Measurements from ENCODE around the gene NDUFA3. TPM values are rescaled to one million over a fixed set of nuclear protein-coding genes. Genes with fewer than 3 reads are reported as not detected.
"Not testable (repeated sequence)": the region's sequence is repeated elsewhere in the genome, so short reads cannot be mapped to it uniquely, and the experiment has no call there.

NDUFA3 gene
- total RNA-seq, 2 donors from 2014 or later = 4.7 to 5.3 TPM

- intact Hi-C loops (cut with DNase I) = no loop called here
- peaks cover 9% of the 10 kb centered on the region for H3K4me1 ChIP-seq
- 76 to 83% methylated on average over 17 of the region's 17 CpGs for WGBS, 2 donors
- DNase-seq (no peak), ATAC-seq (no peak)
- no peaks in the 10 kb centered on the region for H3K36me3 ChIP-seq (replicated peaks in 1 of 2; ENCODE audit: insufficient read depth in 1 of 2, low read depth in 2 of 2)
- H3K27me3 ChIP-seq = peaks cover 0 to 18% of the 10 kb centered on the region in 2 donors
- H3K27ac ChIP-seq = no peak overlapping the region
- TF ChIP-seq POLR2A (IDR thresholded peaks at IDR 0.05) (no peak), CTCF (IDR thresholded peaks at IDR 0.05) (no peak)
- H3K9me3 ChIP-seq = no peaks in the 10 kb centered on the region
- H3K4me3 ChIP-seq = no peak overlapping the region
These were observed 8.1 kb upstream of the NDUFA3 start for GRCh38 chr19:54094426-54095000.

GRCh38 chr19:54095136-54095858 lies 7.4 kb upstream of the NDUFA3 start:
- 69% methylated on average over 18 to 22 of the region's 22 CpGs for WGBS, 2 donors

GRCh38 chr19:54095859-54096616 lies 6.6 kb upstream of the NDUFA3 start:
- WGBS, 2 donors = 0% methylated on average over 18 to 45 of the region's 46 CpGs
- ATAC-seq (peak; percentile 65), DNase-seq (peak in 3 of 4 donors; percentile 52 to 65 (median 60))
- H3K27ac ChIP-seq = peak overlapping the region in 1 of 4 donors; percentile 69
- intact Hi-C loops (cut with DNase I); H3K4me3 ChIP-seq; H3K36me3 ChIP-seq (replicated peaks in 1 of 2; ENCODE audit: insufficient read depth in 1 of 2, low read depth in 2 of 2); H3K4me1 ChIP-seq; H3K9me3 ChIP-seq: not testable (repeated sequence)
- H3K27me3 ChIP-seq = peaks cover 0 to 18% of the 10 kb centered on the region in 2 donors
- TF ChIP-seq POLR2A (IDR thresholded peaks at IDR 0.05) = peak in 1 of 3 donors; percentile 12

More at GRCh38 chr19:54095136-54095858, 7.4 kb upstream of the NDUFA3 start:
- Histone ChIP-seq H3K36me3 (replicated peaks in 1 of 2; ENCODE audit: insufficient read depth in 1 of 2, low read depth in 2 of 2) (no peaks in the 10 kb centered on the region), H3K4me3 (no peak overlapping the region), H3K27ac (no peak overlapping the region), H3K9me3 (no peaks in the 10 kb centered on the region), H3K27me3 (peaks cover 0 to 18% of the 10 kb centered on the region in 2 donors), H3K4me1 (peaks cover 9% of the 10 kb centered on the region)
- TF ChIP-seq CTCF (IDR thresholded peaks at IDR 0.05) (no peak), POLR2A (IDR thresholded peaks at IDR 0.05) (no peak)
- ATAC-seq (peak; percentile 13), DNase-seq (no peak)
- intact Hi-C loops (cut with DNase I) = no loop called here

GRCh38 chr19:54096617-54097106 lies 6.0 kb upstream of the NDUFA3 start:
- H3K27ac ChIP-seq = peak overlapping the region in 1 of 4 donors; percentile 69
- DNase-seq = no peak
- no peak overlapping the region for H3K4me3 ChIP-seq

More at GRCh38 chr19:54096617-54097106, 6.0 kb upstream of the NDUFA3 start:
- H3K4me1 ChIP-seq = peaks cover 9% of the 10 kb centered on the region
- WGBS, 2 donors = 12 to 22% methylated on average over 14 of the region's 14 CpGs
- H3K9me3 ChIP-seq = no peaks in the 10 kb centered on the region
- TF ChIP-seq POLR2A (IDR thresholded peaks at IDR 0.05) (peak in 1 of 3 donors; percentile 15), CTCF (IDR thresholded peaks at IDR 0.05) (peak in 2 of 7 experiments; percentile 11 to 19)
- no peaks in the 10 kb centered on the region for H3K36me3 ChIP-seq (replicated peaks in 1 of 2; ENCODE audit: insufficient read depth in 1 of 2, low read depth in 2 of 2)
- intact Hi-C loops (cut with DNase I) = no loop called here
- no peak for ATAC-seq
- H3K27me3 ChIP-seq = peaks cover 0 to 18% of the 10 kb centered on the region in 2 donors
